ENCODE results near the gene HSD17B1.

HSD17B1 gene

GRCh38 chr17:42518755-42519545 lies 33.8 kb upstream of the HSD17B1 start:
- peak overlapping the region; percentile 97 for H3K27ac ChIP-seq
- DNase-seq (ENCODE audit: low spot score), result peak; percentile 29
- CTCF ChIA-PET, result interaction anchor here (0.6 to 2.4 kb wide), 4 partner anchors 8 to 207 kb away, joined by 3 to 14 read pairs (median 4); no protein-coding TSS in a partner anchor
- POLR2A ChIA-PET (ENCODE audit: low non-redundant PET), result interaction anchor here (1.0 to 1.5 kb wide), 2 partner anchors 32 to 96 kb away, joined by 3 to 4 read pairs; partner anchors contain the start of gene CAVIN1
- no peak for TF ChIP-seq CTCF (conservative IDR thresholded peaks at IDR 0.05; ENCODE audit: low read depth)

GRCh38 chr17:42519546-42520491 lies 32.9 kb upstream of the HSD17B1 start:
- ChIA-PET CTCF (interaction anchor here (0.6 to 1.1 kb wide), 5 partner anchors 34 to 207 kb away, joined by 3 to 4 read pairs (median 3); no protein-coding TSS in a partner anchor), POLR2A (ENCODE audit: low non-redundant PET) (interaction anchor here (0.9 to 1.5 kb wide), 3 partner anchors 10 to 97 kb away, joined by 3 to 6 read pairs (median 4); partner anchors contain the start of gene CAVIN1)
- TF ChIP-seq CTCF (conservative IDR thresholded peaks at IDR 0.05; ENCODE audit: low read depth), result no peak
- DNase-seq (ENCODE audit: low spot score), result peak; percentile 91
- peak overlapping the region; percentile 97 for H3K27ac ChIP-seq

GRCh38 chr17:42520540-42520951 lies 32.2 kb upstream of the HSD17B1 start:
- CTCF ChIA-PET, result interaction anchor here (0.6 to 1.0 kb wide), 5 partner anchors 35 to 198 kb away, joined by 3 read pairs; no protein-coding TSS in a partner anchor
- no peak for DNase-seq (ENCODE audit: low spot score)
- TF ChIP-seq CTCF (conservative IDR thresholded peaks at IDR 0.05; ENCODE audit: low read depth), result peak; percentile 19; the same call in 1 of the 2 replicates
- POLR2A ChIA-PET (ENCODE audit: low non-redundant PET), result interaction anchor here (0.9 kb wide), 1 partner anchor 9 kb away, joined by 6 read pairs; no protein-coding TSS in a partner anchor
- peak overlapping the region; percentile 97 for H3K27ac ChIP-seq

GRCh38 chr17:42521036-42521435 lies 31.7 kb upstream of the HSD17B1 start:
- H3K27ac ChIP-seq, result peak overlapping the region; percentile 97

GRCh38 chr17:42521666-42522262 lies 31.0 kb upstream of the HSD17B1 start:
- CTCF ChIA-PET, result no interaction called here
- no peak for TF ChIP-seq CTCF (conservative IDR thresholded peaks at IDR 0.05; ENCODE audit: low read depth)
- POLR2A ChIA-PET (ENCODE audit: low non-redundant PET), result interaction anchor here (0.6 kb wide), 2 partner anchors 16 to 556 kb away, joined by 6 to 10 read pairs; no protein-coding TSS in a partner anchor
- H3K27ac ChIP-seq, result peak overlapping the region; percentile 97
- no peak for DNase-seq (ENCODE audit: low spot score)

More at GRCh38 chr17:42521036-42521435, 31.7 kb upstream of the HSD17B1 start:
- no peak for TF ChIP-seq CTCF (conservative IDR thresholded peaks at IDR 0.05; ENCODE audit: low read depth)
- POLR2A ChIA-PET (ENCODE audit: low non-redundant PET), result interaction anchor here (0.6 to 0.9 kb wide), 2 partner anchors 9 to 555 kb away, joined by 6 read pairs; no protein-coding TSS in a partner anchor
- DNase-seq (ENCODE audit: low spot score), result no peak
- CTCF ChIA-PET, result interaction anchor here (0.7 to 1.0 kb wide), 3 partner anchors 56 to 199 kb away, joined by 3 read pairs; no protein-coding TSS in a partner anchor

Data from RWPE1 (cell line).